Measurements from ENCODE around the gene ADARB2.

The ADARB2 gene

GRCh38 chr10:1508096-1508495 is 229.2 kb downstream of the ADARB2 start:
- in situ Hi-C loops (cut with HindIII; ENCODE audit: low sequenced_read_pairs) = no loop called here

GRCh38 chr10:1507436-1507835 is 229.9 kb downstream of the ADARB2 start:
- in situ Hi-C loops (cut with HindIII; ENCODE audit: low sequenced_read_pairs) = no loop called here

- in situ Hi-C loops (cut with HindIII; ENCODE audit: low sequenced_read_pairs) = no loop called here
Measured at GRCh38 chr10:1504940-1505339, 232.4 kb downstream of the ADARB2 start.

- in situ Hi-C loops (cut with HindIII; ENCODE audit: low sequenced_read_pairs) = no loop called here
Measured at GRCh38 chr10:1504286-1504685, 233.0 kb downstream of the ADARB2 start.

GRCh38 chr10:1502451-1502850 is 234.9 kb downstream of the ADARB2 start:
- in situ Hi-C loops (cut with HindIII; ENCODE audit: low sequenced_read_pairs) = no loop called here

- in situ Hi-C loops (cut with HindIII; ENCODE audit: low sequenced_read_pairs) = no loop called here
Measured at GRCh38 chr10:1499359-1499957, 237.9 kb downstream of the ADARB2 start.

- in situ Hi-C loops (cut with HindIII; ENCODE audit: low sequenced_read_pairs) = no loop called here
Measured at GRCh38 chr10:1498746-1499358, 238.5 kb downstream of the ADARB2 start.

GRCh38 chr10:1495915-1496517 is 241.3 kb downstream of the ADARB2 start:
- in situ Hi-C loops (cut with HindIII; ENCODE audit: low sequenced_read_pairs) = no loop called here

GRCh38 chr10:1492641-1493040 is 244.7 kb downstream of the ADARB2 start:
- in situ Hi-C loops (cut with HindIII; ENCODE audit: low sequenced_read_pairs) = no loop called here

- in situ Hi-C loops (cut with HindIII; ENCODE audit: low sequenced_read_pairs) = no loop called here
Measured at GRCh38 chr10:1491901-1492300, 245.4 kb downstream of the ADARB2 start.

- in situ Hi-C loops (cut with HindIII; ENCODE audit: low sequenced_read_pairs) = no loop called here
Measured at GRCh38 chr10:1489801-1490200, 247.5 kb downstream of the ADARB2 start.

- in situ Hi-C loops (cut with HindIII; ENCODE audit: low sequenced_read_pairs) = no loop called here
Measured at GRCh38 chr10:1488970-1489548, 248.3 kb downstream of the ADARB2 start.

GRCh38 chr10:1486841-1487687 is 250.3 kb downstream of the ADARB2 start:
- in situ Hi-C loops (cut with HindIII; ENCODE audit: low sequenced_read_pairs) = no loop called here

- in situ Hi-C loops (cut with HindIII; ENCODE audit: low sequenced_read_pairs) = no loop called here
Measured at GRCh38 chr10:1485357-1485756, 252.0 kb downstream of the ADARB2 start.

- in situ Hi-C loops (cut with HindIII; ENCODE audit: low sequenced_read_pairs) = no loop called here
Measured at GRCh38 chr10:1483826-1484225, 253.5 kb downstream of the ADARB2 start.

GRCh38 chr10:1483246-1483645 is 254.1 kb downstream of the ADARB2 start:
- in situ Hi-C loops (cut with HindIII; ENCODE audit: low sequenced_read_pairs) = no loop called here

GRCh38 chr10:1477578-1477977 is 259.7 kb downstream of the ADARB2 start:
- in situ Hi-C loops (cut with HindIII; ENCODE audit: low sequenced_read_pairs) = no loop called here

GRCh38 chr10:1476455-1476803 is 260.9 kb downstream of the ADARB2 start:
- in situ Hi-C loops (cut with HindIII; ENCODE audit: low sequenced_read_pairs) = no loop called here

GRCh38 chr10:1475771-1476454 is 261.4 kb downstream of the ADARB2 start:
- in situ Hi-C loops (cut with HindIII; ENCODE audit: low sequenced_read_pairs) = no loop called here

GRCh38 chr10:1475098-1475591 is 262.2 kb downstream of the ADARB2 start:
- in situ Hi-C loops (cut with HindIII; ENCODE audit: low sequenced_read_pairs) = no loop called here
